HG03460 (cell line): ENCODE data around the gene TNFSF11.
"Not testable (repeated sequence)": the region's sequence is repeated elsewhere in the genome, so short reads cannot be mapped to it uniquely, and the experiment has no call there.

Experiments
- ATAC-seq: cut with Tn5 transposase; IDR thresholded peaks from one replicate; pipeline ENCODE4 v1.9.1; 2021; ENCODE audit not compliant: unreplicated experiment

Gene TNFSF11

DNA sequence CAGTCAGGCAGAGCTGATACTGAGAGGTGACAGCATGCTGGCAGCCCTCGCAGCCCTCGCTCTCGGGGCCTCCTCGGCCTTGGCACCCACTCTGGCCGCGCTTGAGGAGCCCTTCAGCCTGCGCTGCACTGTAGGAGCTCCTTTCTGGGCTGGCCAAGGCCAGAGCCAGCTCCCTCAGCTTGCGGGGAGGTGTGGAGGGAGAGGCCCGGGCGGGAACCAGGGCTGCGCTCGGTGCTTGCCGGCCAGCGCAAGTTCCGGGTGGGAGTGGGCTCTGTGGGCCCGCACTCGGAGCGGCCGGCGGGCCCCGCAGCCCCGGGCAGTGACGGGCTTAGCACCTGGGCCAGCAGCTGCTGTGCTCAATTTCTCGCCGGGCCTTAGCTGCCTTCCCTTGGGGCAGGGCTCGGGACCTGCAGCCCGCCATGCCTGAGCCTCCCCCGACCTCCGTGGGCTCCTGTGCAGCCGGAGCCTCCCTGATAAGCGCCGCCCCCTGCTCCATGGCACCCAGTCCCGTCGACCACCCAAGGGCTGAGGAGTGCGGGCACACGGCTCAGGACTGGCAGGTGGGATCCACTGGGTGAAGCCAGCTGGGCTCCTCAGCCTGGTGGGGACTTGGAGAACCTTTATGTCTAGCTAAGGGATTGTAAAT, 14.3 kb upstream of the TNFSF11 start:
- ATAC-seq: not testable (repeated sequence)

DNA sequence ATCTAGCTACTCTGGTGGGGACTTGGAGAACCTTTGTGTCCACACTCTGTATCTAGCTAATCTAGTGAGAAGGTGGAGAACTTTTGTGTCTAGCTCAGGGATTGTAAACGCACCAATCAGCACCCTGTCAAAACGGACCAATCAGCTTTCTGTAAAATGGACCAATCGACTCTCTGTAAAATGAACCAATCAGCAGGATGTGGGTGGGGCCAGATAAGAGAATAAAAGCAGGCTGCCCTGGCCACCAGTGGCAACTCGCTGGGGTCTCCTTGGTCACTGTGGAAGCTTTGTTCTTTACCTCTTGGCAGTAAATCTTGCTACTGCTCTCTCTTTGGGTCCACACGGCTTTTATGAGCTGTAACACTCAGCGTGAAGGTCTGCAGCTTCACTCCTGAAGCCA, 13.6 kb upstream of the TNFSF11 start:
- ATAC-seq: not testable (repeated sequence)

DNA sequence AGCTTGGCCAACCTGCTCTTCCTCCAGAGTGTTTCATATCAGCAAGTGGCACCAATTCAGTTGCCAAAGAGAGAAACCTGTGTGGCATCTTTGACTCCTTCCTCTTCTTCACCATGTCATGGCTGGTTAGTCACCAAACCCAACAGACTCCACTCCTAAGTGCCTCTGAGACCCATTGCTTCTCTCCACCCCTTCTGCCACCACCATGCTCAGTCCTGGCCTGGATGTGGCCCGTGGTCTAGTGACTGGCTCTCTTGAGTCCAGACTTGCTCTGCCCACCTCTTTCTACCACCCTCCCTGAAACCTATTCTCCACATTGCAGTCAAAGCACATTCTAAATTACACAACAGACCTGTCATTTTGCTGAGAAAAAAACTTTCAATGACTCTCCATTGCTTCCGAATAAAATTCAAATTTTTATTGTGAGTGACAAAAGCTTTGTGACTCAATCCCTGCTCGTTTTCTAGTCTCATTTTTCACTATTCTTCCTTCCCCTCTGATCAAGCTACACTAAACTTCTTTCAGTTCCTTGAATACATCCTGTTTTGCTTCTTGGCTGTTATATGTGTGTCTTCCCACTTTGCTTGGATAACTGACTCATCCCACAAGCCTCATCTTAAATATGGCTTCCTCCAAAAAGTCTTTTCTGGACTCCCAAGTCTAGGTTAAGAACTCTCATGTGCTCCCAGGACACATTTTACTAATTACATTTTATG, 12.0 kb upstream of the TNFSF11 start:
- no peak for ATAC-seq

DNA sequence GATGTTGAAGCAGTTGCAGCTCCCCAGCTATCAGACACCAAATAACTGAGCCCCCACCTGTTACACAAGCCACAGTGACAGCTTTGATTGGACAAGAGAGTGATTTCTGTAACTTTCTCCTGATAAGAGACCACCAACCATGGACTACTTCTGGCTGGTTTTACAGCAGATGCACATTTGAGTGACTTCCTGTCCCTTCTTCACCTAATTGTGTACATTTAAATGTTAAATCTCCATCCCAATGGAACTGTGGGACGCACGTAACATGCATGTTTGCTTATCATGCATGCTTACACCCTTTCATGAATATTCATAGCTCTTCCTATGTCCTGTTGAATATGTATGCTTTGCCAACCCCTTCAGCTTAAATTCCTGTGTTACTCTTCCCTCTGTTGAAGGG, 6.0 kb upstream of the TNFSF11 start:
- ATAC-seq: no peak

DNA sequence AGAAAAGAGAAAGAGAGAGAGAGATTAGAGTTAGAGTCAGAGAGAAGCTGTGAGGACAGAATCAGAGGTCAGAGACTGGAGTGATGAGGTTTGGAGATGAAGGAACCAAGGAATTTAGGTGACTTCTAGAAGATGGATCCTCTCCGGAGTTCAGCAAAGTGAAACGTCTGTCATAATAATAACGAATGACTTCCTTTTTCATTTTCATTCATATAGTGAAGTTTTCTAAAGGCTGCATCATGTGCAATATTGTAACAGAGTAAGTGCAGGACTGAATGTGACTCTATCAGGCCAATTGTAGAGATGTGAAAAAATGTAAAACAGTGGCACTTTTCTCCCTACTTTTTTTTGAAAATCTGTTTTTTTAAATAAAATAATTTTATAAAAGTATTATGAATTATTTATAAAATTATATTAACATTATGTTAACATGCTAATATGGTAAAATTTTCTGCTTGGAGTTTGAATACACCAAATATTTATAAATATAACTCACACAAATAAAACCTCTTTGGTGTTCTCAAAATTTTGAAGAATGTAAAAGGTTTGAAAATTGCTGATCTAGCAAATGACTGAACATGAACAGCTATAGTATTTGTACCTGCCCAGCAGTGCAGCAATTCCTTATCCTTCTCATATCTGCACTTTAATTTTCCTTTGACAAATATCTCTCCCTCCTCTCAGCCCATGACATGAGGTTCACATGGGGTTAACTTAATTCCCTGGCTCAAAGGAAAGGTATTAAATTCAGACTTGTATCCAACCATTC, 4.2 kb upstream of the TNFSF11 start:
- ATAC-seq: no peak

DNA sequence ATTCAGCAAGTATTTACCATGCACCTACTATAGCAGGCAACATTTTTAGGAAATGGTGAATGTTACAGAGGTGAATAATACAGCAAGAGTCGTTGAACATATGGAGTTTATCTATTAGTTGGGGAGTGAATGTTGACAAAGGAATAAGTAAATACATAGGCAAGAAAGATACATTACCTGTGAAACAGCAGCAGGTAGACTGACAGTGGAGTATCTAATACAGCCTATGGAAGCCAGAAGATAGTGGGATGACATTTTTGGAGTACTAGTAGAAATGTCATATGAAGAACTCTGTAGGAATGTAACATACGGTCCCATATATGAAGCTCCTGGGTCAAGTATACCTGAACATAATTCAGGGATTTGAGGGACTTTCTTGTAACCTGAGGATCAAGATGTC, 2.1 kb upstream of the TNFSF11 start:
- ATAC-seq: no peak

DNA sequence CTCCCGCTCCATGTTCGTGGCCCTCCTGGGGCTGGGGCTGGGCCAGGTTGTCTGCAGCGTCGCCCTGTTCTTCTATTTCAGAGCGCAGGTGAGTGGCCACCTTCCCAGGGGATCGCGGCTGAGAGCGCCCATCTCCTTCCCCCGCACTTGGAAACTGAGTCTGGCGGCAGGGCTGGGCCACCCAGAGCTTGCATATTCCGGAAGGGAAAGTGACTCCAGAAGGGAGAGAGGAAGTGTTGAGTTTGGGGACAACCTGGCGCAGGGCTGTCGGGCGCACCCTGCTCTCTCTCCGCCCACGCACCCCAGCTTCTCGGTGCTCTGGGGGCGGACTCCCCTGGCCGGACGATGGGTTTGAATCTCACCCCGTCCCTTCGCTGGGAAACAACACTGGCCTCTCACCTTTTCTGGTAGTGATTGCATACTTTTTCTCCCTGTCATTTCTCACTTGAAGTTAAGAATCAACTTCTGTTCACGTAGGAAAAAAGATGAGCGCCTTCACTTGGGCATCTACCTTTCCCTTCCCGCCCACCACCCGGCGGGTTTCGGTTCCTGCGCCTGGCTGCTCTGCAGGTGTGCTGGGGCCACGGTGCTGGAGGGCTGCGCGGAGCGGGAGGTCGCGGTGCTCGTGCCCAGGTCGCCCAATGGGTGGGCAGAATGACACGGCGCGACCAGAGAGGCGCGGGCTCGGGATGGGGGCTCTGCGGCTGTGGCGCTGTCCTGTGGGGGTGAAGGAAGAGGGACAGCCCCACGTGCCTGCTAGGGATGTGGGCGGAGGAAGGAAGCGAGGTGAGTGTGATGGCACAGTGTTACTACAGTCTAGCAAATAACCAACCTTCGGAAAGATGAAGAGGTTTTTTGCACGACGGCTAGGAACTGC, 721 bp downstream of the TNFSF11 start:
- peak; percentile 69 for ATAC-seq

DNA sequence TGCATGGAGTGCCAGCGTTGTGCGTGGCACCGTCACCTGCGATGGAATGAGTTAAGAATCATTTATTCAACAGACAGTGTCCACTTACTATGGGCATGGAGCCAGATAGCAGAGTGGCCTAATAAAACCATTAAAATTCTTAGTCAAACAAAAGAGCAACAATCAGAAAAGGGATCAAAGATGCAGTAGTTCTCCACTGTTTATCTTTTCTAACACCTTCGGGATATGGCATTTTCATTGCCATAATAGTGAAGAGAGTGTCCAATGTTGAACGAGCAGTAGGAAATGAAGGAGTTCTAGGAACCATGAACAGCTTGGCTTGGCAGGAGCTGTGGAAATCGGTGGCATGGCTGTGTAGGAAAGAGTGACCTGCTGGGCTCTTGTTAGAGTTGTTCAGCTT, 2.0 kb downstream of the TNFSF11 start:
- no peak for ATAC-seq

DNA sequence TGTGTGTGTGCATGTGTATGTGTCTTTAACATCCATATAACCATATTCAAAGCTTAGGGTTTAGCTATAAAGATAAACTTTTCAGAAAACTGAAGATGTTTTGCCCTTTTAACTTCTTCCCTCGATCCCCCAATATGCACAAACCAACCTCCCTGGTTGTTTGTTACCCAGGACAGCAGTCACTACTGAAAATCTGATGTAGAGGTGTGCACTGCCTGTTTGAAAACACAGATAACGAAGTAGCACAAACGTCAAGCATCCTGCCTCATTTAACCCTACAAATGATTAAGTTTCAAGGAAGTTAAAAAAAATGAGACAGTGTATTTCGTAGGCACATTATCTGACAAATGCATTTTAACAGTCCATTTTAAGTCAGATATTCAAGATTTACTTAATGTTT, 3.6 kb downstream of the TNFSF11 start:
- no peak for ATAC-seq

DNA sequence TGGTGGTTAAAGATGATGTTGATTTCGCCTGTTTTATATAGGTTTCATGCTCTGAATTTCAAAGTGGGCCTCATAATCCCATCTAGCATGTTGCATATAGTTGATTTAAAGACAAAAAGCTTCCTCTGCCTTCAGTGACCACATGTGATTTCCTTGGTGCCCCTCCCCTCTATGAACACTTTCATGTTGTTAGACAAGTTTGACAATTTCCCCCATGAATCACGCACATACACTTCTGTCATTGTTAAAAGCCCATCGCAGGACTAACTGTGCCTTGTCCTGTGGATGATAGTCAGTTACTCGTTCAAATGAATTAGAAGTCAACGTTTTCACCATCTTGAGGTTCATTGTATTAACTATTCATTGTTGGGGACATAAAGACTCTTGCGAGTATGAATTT, 6.7 kb downstream of the TNFSF11 start:
- no peak for ATAC-seq

DNA sequence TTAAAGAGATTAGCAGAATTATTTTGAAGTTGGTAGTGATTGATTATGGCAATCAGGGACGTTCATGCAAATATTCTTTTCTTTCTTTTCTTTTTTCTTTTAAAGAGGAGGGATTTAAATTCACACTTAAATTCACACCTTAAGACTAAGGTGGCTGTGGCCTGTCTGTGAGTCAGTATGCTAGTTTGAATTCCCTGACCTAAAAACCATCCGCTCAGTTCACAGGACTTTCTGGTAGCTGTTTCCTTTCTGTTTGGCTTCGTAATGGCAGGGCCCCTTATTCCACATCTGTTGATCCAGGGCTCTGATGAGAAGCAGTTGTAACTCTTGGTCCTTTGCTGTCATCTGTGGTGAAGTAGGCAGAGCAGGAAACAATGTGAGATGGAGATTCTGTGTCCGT, 7.5 kb downstream of the TNFSF11 start:
- no peak for ATAC-seq

DNA sequence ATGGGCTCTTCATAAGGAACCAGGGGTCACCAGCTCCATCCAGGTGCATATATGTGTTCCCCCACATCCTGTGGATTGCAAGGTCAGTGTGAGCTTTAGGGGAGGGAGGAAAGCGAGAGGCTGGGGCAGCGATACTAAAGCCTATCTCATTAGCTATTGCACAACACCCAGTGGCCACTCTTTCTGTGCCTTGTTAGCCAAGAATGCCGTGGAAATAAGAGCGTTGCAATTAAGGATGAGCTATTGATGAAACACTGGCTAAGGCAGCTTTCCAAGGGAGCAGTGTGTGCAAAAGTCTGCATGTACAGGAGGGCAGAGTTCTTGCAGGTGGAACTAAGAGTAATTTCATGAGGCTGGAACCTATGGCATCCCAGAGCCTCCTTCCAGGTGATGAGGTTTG, 17.6 kb downstream of the TNFSF11 start:
- no peak for ATAC-seq

DNA sequence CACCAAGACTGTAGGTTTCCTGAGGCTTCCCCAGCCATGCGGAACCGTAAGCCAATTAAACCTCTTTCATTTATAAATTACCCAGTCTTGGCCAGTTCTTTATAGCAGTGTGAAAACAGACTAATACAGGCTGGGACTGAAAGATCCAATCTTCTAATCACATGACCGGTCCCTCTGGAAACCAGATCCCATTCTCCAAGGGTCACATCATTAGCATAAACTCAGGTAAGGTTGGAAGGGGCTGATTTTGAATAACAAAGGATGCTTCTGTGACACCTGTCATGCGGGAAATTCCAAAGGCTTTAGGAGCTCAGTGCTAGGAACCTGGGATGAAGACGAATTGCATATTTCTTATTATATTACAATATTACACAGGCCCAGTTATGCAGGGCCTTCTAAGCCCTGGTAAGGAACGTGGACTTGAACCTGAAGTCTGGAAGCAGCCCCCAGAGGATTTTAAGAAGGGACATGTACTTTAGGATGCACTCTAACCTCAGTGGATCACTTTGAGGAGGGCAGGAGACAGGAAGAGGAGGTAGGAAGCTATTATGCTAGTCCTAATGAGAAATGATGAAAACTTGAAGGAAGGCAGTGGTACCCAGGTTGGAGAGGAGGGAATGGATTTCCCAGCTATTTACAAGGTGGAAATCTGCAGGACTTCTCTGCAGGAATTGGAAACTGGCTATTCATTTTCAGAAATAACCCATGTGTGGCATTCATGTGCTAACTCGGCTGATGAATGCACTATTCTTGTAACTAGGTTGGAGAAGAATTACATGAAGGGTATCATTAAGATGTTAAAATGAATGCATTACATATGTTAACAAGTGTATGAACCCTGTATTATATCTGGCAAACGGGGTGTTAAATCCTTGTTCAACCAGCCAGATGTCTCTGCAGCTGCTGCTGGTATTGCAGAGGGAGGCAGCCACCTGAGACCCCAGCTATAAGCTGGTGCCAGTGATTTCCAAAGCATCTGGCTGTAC, 19.3 kb downstream of the TNFSF11 start:
- ATAC-seq: no peak

DNA sequence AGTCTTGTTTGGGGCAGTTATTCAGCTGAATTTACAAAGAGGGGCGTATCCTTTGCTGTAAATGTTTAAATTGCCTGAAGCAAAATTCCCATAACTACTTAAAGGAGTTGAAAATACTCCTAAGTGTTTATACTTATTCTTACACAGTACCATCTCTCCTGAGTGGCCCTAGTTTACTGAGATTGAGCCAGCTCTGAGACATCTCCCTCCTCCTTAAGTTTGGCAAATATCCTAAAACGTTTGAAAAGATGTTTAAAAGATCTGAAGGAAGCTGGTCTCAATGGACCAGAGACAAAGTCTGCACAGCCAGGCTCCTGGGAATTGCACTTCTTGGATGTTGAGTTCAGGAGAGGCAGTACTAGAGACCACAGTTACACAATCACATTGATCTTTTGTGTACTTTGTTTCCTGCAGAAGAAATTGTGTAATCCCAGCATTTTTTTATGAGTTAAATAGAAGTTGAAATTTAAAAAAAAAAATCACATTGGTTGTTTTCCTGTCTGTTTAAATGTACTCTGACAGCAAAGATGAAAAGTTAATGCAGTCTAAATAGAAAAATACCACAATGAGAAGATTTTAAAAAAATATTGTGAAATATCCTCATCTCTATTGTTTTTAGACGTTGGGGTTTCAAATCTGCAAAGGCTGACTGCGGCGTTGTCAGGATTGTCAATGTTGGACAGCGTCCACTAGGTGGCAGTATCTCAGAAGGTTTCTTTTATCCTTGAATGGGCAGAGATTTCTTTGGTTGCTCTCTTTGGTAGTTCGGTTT, 20.7 kb downstream of the TNFSF11 start:
- ATAC-seq: no peak

DNA sequence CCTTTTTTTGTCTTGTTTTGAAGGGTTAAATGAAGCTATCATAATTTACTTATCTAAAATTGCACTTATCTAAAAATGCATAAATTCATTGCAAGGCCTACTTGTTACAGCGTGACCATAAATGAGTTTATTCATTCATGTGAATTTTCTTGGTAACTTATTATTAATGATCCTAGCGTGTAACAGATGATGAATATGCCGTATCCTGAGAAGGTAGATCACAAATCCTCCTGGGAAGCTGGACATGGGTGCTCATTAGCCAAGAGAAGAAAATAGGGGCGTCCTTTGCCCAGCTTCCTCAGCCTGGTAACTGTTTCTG, 21.3 kb downstream of the TNFSF11 start:
- ATAC-seq: no peak

DNA sequence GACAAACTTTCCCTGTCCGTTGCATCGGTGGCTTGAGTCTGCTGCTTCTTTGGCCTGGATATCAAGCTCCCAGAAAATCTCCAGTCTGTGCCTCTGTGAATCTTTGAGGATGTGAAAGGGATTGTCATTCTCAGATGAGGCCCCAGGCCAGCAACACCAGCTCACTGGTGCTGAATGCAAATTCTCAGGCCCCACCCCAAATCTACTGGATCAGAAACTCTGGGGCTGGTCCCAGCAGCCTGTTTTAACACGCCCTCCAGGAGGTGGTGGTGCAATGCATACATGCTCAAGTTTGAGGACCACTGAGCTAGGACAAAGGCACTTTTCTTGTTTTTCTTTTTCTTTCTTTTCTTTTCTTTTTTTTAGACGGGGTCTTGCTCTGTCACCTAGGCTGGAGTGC, 23.6 kb downstream of the TNFSF11 start:
- no peak for ATAC-seq

DNA sequence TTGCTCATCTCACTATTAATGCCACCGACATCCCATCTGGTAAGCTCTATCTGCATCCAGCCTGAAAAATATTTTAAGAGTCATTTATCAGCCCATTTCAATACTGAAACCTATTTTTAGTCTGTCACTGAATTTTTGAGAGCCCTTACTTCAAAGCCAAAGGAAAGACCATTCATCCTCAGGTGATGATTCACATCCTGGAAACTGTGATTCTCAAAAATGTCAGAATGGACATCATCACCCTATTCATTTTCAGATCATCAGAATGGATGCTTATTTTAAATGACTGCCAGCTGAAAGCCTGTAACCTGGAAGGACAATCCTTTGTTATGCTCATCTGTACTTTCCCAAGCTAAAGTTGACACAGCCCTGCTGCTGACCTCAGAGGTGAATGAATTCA, 27.0 kb downstream of the TNFSF11 start:
- ATAC-seq: no peak

DNA sequence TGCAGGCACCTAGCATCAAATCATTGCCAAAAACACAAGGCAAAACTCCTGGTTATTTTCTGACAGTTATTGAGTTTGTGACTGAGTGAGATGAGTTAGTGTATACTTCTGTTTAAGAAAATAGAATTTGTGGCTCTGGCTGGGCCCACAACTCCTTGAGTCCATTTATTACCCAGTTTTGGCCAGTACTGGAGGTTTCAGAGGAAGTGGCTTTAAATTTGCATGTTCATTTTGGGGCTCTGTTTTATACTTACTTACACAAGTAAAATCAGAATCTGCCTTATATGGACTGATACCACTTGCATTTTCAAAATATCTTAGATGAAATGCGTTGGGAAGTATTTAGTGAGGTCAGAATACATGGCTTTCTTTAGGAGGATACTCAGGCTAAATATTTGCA, 29.0 kb downstream of the TNFSF11 start:
- peak; percentile 88 for ATAC-seq

DNA sequence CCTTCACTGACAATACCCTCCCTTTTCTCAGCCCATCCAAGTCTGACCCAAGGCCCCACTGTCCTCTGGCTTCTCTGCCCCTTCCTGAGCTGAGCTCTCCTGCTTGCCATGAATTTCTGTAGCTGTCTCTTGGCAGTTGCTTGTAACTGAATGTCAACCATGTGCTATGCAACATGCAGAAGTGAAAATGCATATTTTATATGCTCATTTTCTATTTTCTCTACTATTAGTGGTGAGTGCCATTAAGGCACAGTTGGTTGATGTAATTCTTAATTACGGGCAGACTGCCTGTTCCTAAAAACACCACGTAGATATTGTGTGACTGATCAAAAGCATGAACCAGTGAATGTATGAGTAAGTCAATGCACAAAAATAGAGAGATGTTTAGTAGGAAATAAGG, 29.6 kb downstream of the TNFSF11 start:
- ATAC-seq: no peak
